Vagina (tissue), 2 donors: ENCODE data around the gene LIMS1. TPM values are rescaled to one million over a fixed set of nuclear protein-coding genes. Genes with fewer than 3 reads are reported as not detected.
"Not testable (repeated sequence)": the region's sequence is repeated elsewhere in the genome, so short reads cannot be mapped to it uniquely, and the experiment has no call there.

ENCODE experiments used
- DNase-seq, 2 donors: peaks; one replicate each; pipeline ENCODE4 v3.0.0-alpha.2; 2017; ENCODE audit errors: extremely low spot score in 2 of 2
- H3K27ac ChIP-seq: fragments of 200-600 bp; sonication (generic); one replicate; pipeline ENCODE4 v1.5.1; 2019
- H3K27me3 ChIP-seq: fragments of 200-600 bp; sonication (generic); one replicate; pipeline ENCODE4 v1.5.1; 2019
- H3K36me3 ChIP-seq, 2 donors: fragments of 200-600 bp; sonication (generic); one replicate each; pipeline ENCODE4 v1.5.1; 2017 to 2019
- H3K4me1 ChIP-seq: fragments of 200-600 bp; sonication (generic); one replicate; pipeline ENCODE4 v1.5.1; 2019
- H3K4me3 ChIP-seq, 2 donors: fragments of 200-600 bp; sonication (generic); 1 replicate in 1 of 2; 2 replicates in 1 of 2; pipeline ENCODE4 v1.5.1; 2016 to 2019
- H3K9me3 ChIP-seq: fragments of 200-600 bp; sonication (generic); one replicate; pipeline ENCODE4 v1.5.1; 2019
- POLR2AphosphoS5 ChIP-seq, 2 donors: sonication (generic); formaldehyde crosslinking; IDR thresholded peaks; one replicate each; pipeline ENCODE4 v1.9.0; 2017; ENCODE audit warnings: antibody characterized with exemption in 2 of 2, mild to moderate bottlenecking in 2 of 2, low read depth in 1 of 2; ENCODE audit not compliant: insufficient read depth in 1 of 2
- intact Hi-C: fragments of 100-400 bp; cut with DNase I; formaldehyde crosslinking; loops from one replicate; pipeline ENCODE4 v1.15.1; 2023
- total RNA-seq: library from RNA; depleted of rRNA; stranded (reverse); fragments of >200 nt; gene quantifications from one replicate; pipeline ENCODE4 v1.2.3, GENCODE V29; 2016

The LIMS1 gene
- total RNA-seq, 1 donor from 2014 or later: 66.0 TPM

GRCh38 chr2:108653849-108654248, 119.6 kb downstream of the LIMS1 start:
- DNase-seq, intact Hi-C loops, H3K4me3 ChIP-seq, H3K4me1 ChIP-seq, H3K27me3 ChIP-seq, H3K36me3 ChIP-seq, H3K9me3 ChIP-seq: not testable (repeated sequence)
- peak overlapping the region; percentile 53 for H3K27ac ChIP-seq

- DNase-seq, H3K9me3 ChIP-seq, H3K4me3 ChIP-seq, H3K36me3 ChIP-seq, H3K27me3 ChIP-seq, H3K4me1 ChIP-seq, intact Hi-C loops: not testable (repeated sequence)
- H3K27ac ChIP-seq: peak overlapping the region; percentile 53
Observed at GRCh38 chr2:108654521-108655125, 120.4 kb downstream of the LIMS1 start.

DNA sequence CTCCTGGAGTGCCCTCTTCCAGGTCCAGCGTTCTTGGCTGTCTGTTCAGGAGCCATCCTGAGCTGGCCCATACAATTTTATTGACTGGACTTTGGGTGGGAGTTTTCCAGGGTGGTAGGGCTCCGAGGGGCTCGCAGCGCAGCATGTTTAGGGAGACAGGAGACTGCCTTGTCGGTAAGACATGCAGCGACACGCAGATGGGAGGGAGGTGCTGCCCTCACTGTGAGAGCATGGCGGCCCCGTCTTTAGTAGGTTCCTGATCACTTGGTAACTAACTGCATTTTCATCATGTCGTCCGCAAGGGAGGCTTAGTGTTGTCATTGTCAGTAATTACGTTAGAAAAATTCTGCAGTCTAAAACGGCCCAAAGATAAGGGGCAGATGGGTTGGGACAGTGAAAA, 121.0 kb downstream of the LIMS1 start:
- H3K36me3 ChIP-seq, DNase-seq, H3K27ac ChIP-seq, intact Hi-C loops, H3K9me3 ChIP-seq, H3K27me3 ChIP-seq, H3K4me1 ChIP-seq, H3K4me3 ChIP-seq: not testable (repeated sequence)

DNA sequence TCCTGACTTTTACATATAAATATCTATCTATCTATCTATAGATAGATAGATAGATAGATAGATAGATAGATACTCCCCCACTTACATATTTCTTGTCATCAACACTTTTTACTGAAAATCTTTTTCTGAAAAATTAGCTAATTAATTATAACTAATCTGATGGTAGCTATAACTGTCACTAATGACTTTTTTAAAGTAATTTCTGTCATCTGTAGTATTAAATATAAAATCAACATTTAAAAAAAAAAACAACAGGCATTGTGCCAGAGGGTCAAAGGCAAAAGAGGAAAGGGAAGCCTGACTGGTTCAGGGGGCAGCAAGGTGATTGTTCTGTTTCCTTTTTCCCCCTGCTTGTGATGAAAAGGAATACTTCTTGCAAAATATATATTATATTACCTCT, 122.0 kb downstream of the LIMS1 start:
- H3K4me3 ChIP-seq, DNase-seq, H3K4me1 ChIP-seq, H3K27me3 ChIP-seq, H3K36me3 ChIP-seq, H3K9me3 ChIP-seq, H3K27ac ChIP-seq, intact Hi-C loops: not testable (repeated sequence)

- DNase-seq, H3K4me3 ChIP-seq, H3K9me3 ChIP-seq, H3K27me3 ChIP-seq, H3K36me3 ChIP-seq, intact Hi-C loops, H3K27ac ChIP-seq: not testable (repeated sequence)
- peaks cover 12% of the 10 kb centered on the region for H3K4me1 ChIP-seq
Observed at GRCh38 chr2:108657517-108657916, 123.2 kb downstream of the LIMS1 start.

DNA sequence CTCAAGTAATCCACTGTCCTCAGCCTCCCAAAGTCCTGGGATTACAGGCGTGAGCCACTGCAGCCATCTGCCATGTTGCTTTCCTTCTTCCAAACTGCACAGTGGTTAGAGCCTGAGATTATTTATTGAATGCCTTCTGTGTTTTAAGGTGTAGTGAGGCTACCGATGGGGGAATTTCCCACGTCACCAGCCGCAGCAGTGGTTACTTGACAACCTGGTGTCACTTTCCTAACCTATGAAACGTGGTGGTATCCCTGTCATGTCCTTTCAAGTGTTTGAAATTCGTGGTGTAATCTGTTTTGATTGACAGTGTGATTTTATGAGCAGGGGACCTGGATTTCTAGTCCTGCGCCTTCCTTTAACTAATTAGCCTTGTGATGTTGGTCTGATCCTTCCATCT, 124.3 kb downstream of the LIMS1 start:
- H3K27me3 ChIP-seq, H3K27ac ChIP-seq, H3K36me3 ChIP-seq, H3K4me3 ChIP-seq, intact Hi-C loops, H3K9me3 ChIP-seq, H3K4me1 ChIP-seq, DNase-seq: not testable (repeated sequence)

DNA sequence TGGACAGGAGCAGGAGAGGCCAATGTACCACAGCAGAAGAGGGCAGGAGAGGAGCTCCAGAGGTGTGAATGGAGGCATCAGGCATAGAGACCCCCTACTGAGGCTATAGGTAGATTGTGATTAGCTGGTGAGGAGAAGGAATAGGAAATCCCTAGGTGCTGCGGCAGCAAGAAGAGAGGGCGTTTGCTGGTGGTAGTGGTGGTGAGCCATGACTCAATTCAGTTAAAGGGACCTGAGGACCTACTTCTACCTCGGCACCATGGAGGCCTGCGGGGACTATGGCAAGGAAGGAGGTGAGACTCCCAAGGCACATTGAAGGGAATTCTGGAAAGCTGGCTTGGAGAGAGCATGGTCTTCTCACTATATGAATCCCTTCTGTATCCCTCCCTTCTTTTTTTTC, 127.2 kb downstream of the LIMS1 start:
- H3K27me3 ChIP-seq, intact Hi-C loops, H3K9me3 ChIP-seq, H3K4me3 ChIP-seq, DNase-seq, H3K36me3 ChIP-seq, H3K4me1 ChIP-seq: not testable (repeated sequence)
- peak overlapping the region; percentile 68 for H3K27ac ChIP-seq

DNA sequence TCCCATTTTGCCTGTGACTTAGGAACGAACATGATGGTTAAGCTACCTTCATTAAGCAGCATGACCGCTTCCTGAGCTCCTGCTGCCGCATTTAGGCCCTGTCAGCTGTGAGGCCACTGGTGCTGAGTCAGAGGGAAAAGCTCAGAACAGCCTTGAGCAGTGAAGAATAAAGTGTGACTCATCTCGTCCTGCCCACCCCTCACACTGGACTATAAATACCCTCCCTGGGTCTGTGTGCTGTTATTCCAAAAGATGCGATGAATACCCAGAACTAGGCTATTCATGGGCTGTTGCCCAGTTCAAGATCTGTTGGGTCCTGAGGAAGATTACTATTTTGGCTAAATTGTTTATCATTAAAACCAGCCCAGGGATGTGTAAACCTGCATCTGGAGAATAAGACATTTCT, 127.9 kb downstream of the LIMS1 start:
- peak overlapping the region; percentile 68 for H3K27ac ChIP-seq

GRCh38 chr2:108663346-108663745, 129.1 kb downstream of the LIMS1 start:
- peak overlapping the region; percentile 68 for H3K27ac ChIP-seq
- H3K4me1 ChIP-seq, DNase-seq, intact Hi-C loops, H3K4me3 ChIP-seq, H3K9me3 ChIP-seq, H3K36me3 ChIP-seq, H3K27me3 ChIP-seq: not testable (repeated sequence)

More for the DNA sequence above, 127.9 kb downstream of the LIMS1 start:
- intact Hi-C loops, H3K36me3 ChIP-seq, DNase-seq, H3K4me3 ChIP-seq, H3K27me3 ChIP-seq, H3K9me3 ChIP-seq, H3K4me1 ChIP-seq: not testable (repeated sequence)
- TF ChIP-seq POLR2AphosphoS5 (IDR thresholded peaks at IDR 0.05; ENCODE audit: insufficient read depth in 1 of 2, low read depth in 1 of 2): peak in 1 of 2 donors; percentile 23

DNA sequence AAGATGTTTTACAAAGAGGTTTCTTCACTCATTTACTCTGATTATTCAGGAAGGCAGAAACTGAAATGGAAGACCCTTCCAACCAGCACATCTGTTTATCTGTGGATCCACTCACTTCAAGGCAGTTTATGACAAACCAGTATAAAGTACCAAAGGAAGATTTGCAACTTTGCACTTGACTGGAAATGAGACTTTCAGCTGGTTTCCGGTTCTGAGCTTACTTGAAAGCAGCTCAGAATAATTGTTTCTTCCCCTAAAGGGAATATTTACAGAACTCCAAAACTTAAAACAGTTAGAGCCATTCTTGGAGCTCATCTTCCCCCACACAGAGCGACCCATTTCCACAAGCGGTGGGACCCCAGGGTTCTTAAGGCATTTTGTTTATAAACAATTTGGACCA, 129.8 kb downstream of the LIMS1 start:
- H3K36me3 ChIP-seq, intact Hi-C loops, H3K27me3 ChIP-seq, DNase-seq, H3K4me1 ChIP-seq, H3K9me3 ChIP-seq, H3K4me3 ChIP-seq, H3K27ac ChIP-seq: not testable (repeated sequence)

DNA sequence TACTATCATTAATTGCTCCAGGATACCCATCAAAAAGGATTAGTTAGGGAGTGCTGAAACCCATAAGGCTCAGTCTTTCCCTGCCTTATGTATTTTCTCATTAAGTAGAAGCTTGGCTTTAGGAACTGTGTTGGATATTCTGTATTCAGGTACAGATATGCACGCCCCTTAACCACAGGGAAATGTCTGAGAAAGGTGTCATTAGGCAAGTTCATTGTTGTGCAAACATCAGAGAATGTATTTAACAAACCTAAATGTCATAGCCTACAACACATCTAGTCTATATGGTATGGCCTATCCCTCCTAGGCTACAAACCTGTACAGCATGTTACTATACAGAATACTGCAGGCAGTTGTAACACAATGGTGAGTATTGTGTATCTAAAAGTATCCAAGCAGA, 130.7 kb downstream of the LIMS1 start:
- intact Hi-C loops, DNase-seq, H3K9me3 ChIP-seq: not testable (repeated sequence)

DNA sequence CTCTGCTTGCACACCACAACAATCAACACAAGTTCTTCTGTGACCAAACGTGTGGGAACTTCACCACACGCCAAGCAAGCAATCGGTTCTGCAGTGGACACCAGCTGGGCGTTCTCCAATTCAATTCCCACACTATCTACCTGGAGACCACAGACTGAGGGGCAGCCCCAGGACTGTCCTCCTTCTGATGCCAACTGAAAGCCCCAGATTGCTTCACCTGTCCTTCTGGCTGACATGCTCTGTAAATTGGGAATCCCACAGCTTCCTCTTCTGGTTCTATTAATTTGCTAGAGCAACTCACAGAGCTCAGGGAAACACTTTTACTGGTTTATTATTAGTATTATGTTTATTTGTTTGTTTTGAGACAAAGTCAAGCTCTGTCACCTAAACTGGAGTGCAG, 131.7 kb downstream of the LIMS1 start:
- H3K36me3 ChIP-seq, intact Hi-C loops, H3K9me3 ChIP-seq, H3K4me3 ChIP-seq, H3K27me3 ChIP-seq, H3K4me1 ChIP-seq, DNase-seq, H3K27ac ChIP-seq: not testable (repeated sequence)

More for the DNA sequence above, 130.7 kb downstream of the LIMS1 start:
- not testable (repeated sequence) for H3K27ac ChIP-seq, H3K36me3 ChIP-seq, H3K4me1 ChIP-seq, H3K27me3 ChIP-seq, H3K4me3 ChIP-seq

- H3K27me3 ChIP-seq, intact Hi-C loops, DNase-seq, H3K9me3 ChIP-seq, H3K36me3 ChIP-seq, H3K4me3 ChIP-seq, H3K27ac ChIP-seq, H3K4me1 ChIP-seq: not testable (repeated sequence)
Observed at GRCh38 chr2:108667140-108667539, 132.9 kb downstream of the LIMS1 start.

- DNase-seq, H3K27ac ChIP-seq, H3K4me3 ChIP-seq, H3K27me3 ChIP-seq, intact Hi-C loops, H3K9me3 ChIP-seq, H3K4me1 ChIP-seq: not testable (repeated sequence)
- peaks cover 0 to 15% of the 10 kb centered on the region in 2 donors for H3K36me3 ChIP-seq
Observed at GRCh38 chr2:108670282-108670681, 136.0 kb downstream of the LIMS1 start.
